Upper lobe of left lung (tissue), 6 donors: ENCODE results near the gene MGAT5B. TPM values are rescaled to one million over a fixed set of nuclear protein-coding genes. Genes with fewer than 3 reads are reported as not detected.
A peak's percentile ranks its signal among the peaks of the same experiment; 100 is the strongest.

Experiments used
- ATAC-seq, 2 donors: fragments of 200-7000 bp; cut with Tn5 transposase; one replicate each; pipeline ENCODE4 v1.9.1; 2022; ENCODE audit warnings: mild to moderate bottlenecking in 2 of 2, moderate library complexity in 2 of 2; ENCODE audit not compliant: low FRiP score in 2 of 2
- DNase-seq, 2 donors: peaks; one replicate each; pipeline ENCODE4 v3.0.0-alpha.2; 2019 to 2020
- H3K27ac ChIP-seq, 4 donors: fragments of 200-600 bp; sonication (generic); one replicate each; pipeline ENCODE4 v1.5.1; 2016 to 2019
- H3K27me3 ChIP-seq, 4 donors: fragments of 200-600 bp; sonication (generic); one replicate each; pipeline ENCODE4 v1.5.1; 2017 to 2019
- H3K36me3 ChIP-seq, 4 donors: fragments of 200-600 bp; sonication (generic); one replicate each; pipeline ENCODE4 v1.5.1; 2016 to 2019
- H3K4me1 ChIP-seq, 4 donors: fragments of 200-600 bp; sonication (generic); one replicate each; pipeline ENCODE4 v1.5.1; 2018 to 2019
- H3K4me3 ChIP-seq, 4 donors: fragments of 200-600 bp; sonication (generic); one replicate each; pipeline ENCODE4 v1.5.1; 2017 to 2019; ENCODE audit warnings: mild to moderate bottlenecking in 2 of 4, moderate library complexity in 1 of 4
- H3K9me3 ChIP-seq, 4 donors: fragments of 200-600 bp; sonication (generic); one replicate each; pipeline ENCODE4 v1.5.1; 2018 to 2019
- CTCF ChIP-seq, 6 experiments: fragments of 450-650 bp in 4 of 6; fragments of 200-600 bp in 2 of 6; sonication (generic) in 2 of 6; IDR thresholded peaks; one replicate each; pipeline ENCODE4 v1.5.1; 2016 to 2019; ENCODE audit warnings: antibody characterized with exemption in 6 of 6
- EP300 ChIP-seq, 4 donors: sonication (generic); formaldehyde crosslinking; IDR thresholded peaks; one replicate each; pipeline ENCODE4 v1.5.1; 2017; ENCODE audit warnings: antibody characterized with exemption in 4 of 4, control low read depth in 2 of 4
- POLR2A ChIP-seq, 4 donors: fragments of 450-650 bp; IDR thresholded peaks; one replicate each; pipeline ENCODE4 v1.5.1; 2016 to 2017; ENCODE audit warnings: antibody characterized with exemption in 4 of 4, mild to moderate bottlenecking in 2 of 4
- POLR2AphosphoS5 ChIP-seq, 2 donors: sonication (generic); formaldehyde crosslinking; IDR thresholded peaks; one replicate each; pipeline ENCODE4 v1.5.1; 2017; ENCODE audit warnings: antibody characterized with exemption in 2 of 2
- WGBS, 2 donors: methylation state at CpG; one replicate each; pipeline ENCODE4 v1.1.5; 2017 to 2018; 5-methylcytosine and 5-hydroxymethylcytosine counted together
- total RNA-seq, 6 donors: library from RNA; depleted of rRNA in 4 of 6; stranded (reverse); fragments of >200 nt in 4 of 6; gene quantifications; one replicate each; pipeline versions ENCODE4 v1.1.0 to v1.2.1, GENCODE V29; 2016 to 2021
- donor health status: DM: no; HTN: no; CAD: no; lungs with moderate emphysema.
- donor health status: DM: no; HTN: yes; CAD: no; lungs with severe emphysema.

The MGAT5B gene
- total RNA-seq, 6 donors from 2014 or later = 0.20 to 3.0 (median 0.83) TPM

- no peaks in the 10 kb centered on the region for H3K36me3 ChIP-seq
- no peak overlapping the region for H3K27ac ChIP-seq
- no peaks in the 10 kb centered on the region for H3K9me3 ChIP-seq
- WGBS, 2 donors = 81 to 87% methylated on average over 6 of the region's 6 CpGs
- DNase-seq (no peak), ATAC-seq (no peak)
- no peaks in the 10 kb centered on the region for H3K27me3 ChIP-seq
- TF ChIP-seq CTCF (IDR thresholded peaks at IDR 0.05) (no peak), EP300 (IDR thresholded peaks at IDR 0.05) (no peak), POLR2AphosphoS5 (IDR thresholded peaks at IDR 0.05) (no peak), POLR2A (IDR thresholded peaks at IDR 0.05) (no peak)
- peaks cover 0 to 4% (median 0%) of the 10 kb centered on the region in 4 donors for H3K4me1 ChIP-seq
- H3K4me3 ChIP-seq = no peak overlapping the region
Measured at GRCh38 chr17:76918811-76919210, 50.6 kb downstream of the MGAT5B start.

DNA sequence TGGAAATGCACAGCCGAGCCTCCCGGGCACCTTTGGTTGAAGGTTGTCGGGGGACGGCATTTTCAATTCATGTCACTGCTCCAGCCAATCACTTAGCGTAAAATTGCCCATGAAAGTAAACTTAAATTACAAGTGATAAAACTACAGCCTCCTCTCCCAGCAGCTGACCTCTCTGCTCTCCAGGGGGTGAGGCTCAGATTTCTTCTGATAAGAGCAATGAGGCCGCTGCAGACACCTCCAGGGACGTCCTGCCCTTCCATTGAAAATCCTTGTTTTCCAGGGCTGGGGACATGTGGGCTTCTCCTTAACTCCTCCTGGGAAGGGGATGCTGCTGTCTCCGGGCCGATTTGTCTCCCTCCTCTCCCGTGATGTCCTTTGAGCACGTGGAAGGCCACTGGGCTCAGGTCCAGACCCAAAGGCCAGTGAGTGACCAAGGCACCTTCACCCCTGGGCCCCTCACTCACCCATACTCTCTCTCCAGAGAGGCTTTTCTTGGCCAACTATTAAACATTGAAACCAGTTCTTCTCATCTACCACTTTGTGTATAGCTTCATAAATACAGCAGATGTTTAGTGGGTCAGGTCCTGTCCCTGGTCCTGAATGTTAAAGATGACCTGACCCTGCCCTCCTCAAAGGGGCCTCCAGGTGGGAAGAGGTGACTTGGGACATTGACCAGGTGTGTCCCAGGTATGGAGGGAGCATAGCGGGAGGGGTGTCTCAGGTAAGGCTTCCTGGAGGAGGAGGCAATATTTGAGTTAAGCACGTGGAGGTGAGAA lies 52.3 kb downstream of the MGAT5B start:
- 66 to 75% methylated on average over 12 to 13 of the region's 13 CpGs for WGBS, 2 donors
- TF ChIP-seq CTCF (IDR thresholded peaks at IDR 0.05) (no peak), POLR2A (IDR thresholded peaks at IDR 0.05) (no peak), EP300 (IDR thresholded peaks at IDR 0.05) (no peak), POLR2AphosphoS5 (IDR thresholded peaks at IDR 0.05) (no peak)

DNA sequence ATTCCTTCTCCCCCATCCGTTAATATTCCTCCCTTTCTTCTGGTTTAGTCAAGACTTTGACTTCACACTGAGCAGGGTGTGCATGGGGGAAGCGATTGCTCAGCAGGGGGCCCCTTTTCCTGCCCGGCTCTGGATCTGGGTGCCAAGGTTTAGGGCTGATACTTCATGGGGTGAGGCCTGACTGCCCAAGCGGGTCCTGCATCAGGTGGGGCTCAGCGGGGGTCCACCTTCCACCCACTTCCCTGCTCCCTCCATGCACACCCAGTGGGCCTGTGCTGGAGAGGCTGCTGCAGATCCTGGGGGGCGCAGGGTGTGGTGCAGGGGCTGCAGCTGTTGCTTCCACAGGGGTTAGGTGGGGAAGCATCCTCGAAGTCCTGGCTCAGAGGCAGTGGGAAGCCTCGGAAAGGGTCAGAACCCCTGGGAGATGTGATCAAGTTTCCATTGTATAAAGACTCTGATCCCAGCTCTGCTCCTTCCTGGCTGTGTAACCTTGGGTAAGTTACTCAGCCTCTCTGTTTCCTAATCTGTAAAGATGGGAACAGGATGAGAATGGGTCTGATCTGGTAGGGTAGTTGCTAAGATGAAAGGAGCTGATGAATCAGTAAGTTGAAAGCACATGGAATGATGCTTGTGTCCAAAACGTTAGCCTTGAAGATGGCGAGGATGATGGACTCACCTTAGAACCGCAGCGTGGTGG lies 53.3 kb downstream of the MGAT5B start:
- TF ChIP-seq POLR2A (IDR thresholded peaks at IDR 0.05) (no peak), POLR2AphosphoS5 (IDR thresholded peaks at IDR 0.05) (no peak), EP300 (IDR thresholded peaks at IDR 0.05) (no peak), CTCF (IDR thresholded peaks at IDR 0.05) (no peak)
- no peak for ATAC-seq
- no peak overlapping the region for H3K4me3 ChIP-seq

More for the DNA sequence above, 52.3 kb downstream of the MGAT5B start:
- Histone ChIP-seq H3K36me3 (no peaks in the 10 kb centered on the region), H3K9me3 (no peaks in the 10 kb centered on the region), H3K4me3 (no peak overlapping the region), H3K27me3 (no peaks in the 10 kb centered on the region), H3K27ac (no peak overlapping the region), H3K4me1 (no peaks in the 10 kb centered on the region)
- ATAC-seq (no peak), DNase-seq (no peak)

GRCh38 chr17:76922084-76922483 lies 53.9 kb downstream of the MGAT5B start:
- ATAC-seq = no peak
- Histone ChIP-seq H3K27ac (no peak overlapping the region), H3K4me1 (no peaks in the 10 kb centered on the region), H3K4me3 (no peak overlapping the region), H3K36me3 (no peaks in the 10 kb centered on the region), H3K9me3 (no peaks in the 10 kb centered on the region), H3K27me3 (no peaks in the 10 kb centered on the region)
- 29 to 50% methylated on average over 1 of the region's 1 CpG for WGBS, 2 donors
- no peak for DNase-seq
- TF ChIP-seq CTCF (IDR thresholded peaks at IDR 0.05) (no peak), POLR2A (IDR thresholded peaks at IDR 0.05) (no peak), POLR2AphosphoS5 (IDR thresholded peaks at IDR 0.05) (no peak), EP300 (IDR thresholded peaks at IDR 0.05) (no peak)

More for the DNA sequence above, 53.3 kb downstream of the MGAT5B start:
- Histone ChIP-seq H3K4me1 (no peaks in the 10 kb centered on the region), H3K36me3 (no peaks in the 10 kb centered on the region), H3K27ac (no peak overlapping the region), H3K27me3 (no peaks in the 10 kb centered on the region), H3K9me3 (no peaks in the 10 kb centered on the region)
- WGBS, 2 donors = 80 to 83% methylated on average over 11 of the region's 12 CpGs
- DNase-seq = peak in 1 of 2 donors; percentile 45
